T-helper 2 cell treated with Interferon-gamma antibody and Interleukin-4, amounts not matched to agents 100 ng/mL and 5 ng/mL, for 36 hours (primary cell): Measurements from ENCODE around the gene COPS7A. TPM values are rescaled to one million over a fixed set of nuclear protein-coding genes. Genes with fewer than 3 reads are reported as not detected.
"Not testable (repeated sequence)": the region's sequence is repeated elsewhere in the genome, so short reads cannot be mapped to it uniquely, and the experiment has no call there.

Experiments
- intact Hi-C: fragments of 100-400 bp; cut with micrococcal nuclease; formaldehyde crosslinking; loops from one replicate; pipeline ENCODE4 v1.15.1; 2023
- total RNA-seq: library from RNA; stranded (reverse); gene quantifications from 2 replicates; pipeline ENCODE4 v1.2.3, GENCODE V29; 2022

Gene COPS7A
- total RNA-seq, 1 donor from 2014 or later = 26.6 TPM

- intact Hi-C loops = loop anchor here (5.0 kb wide), 1 partner anchor 91 kb away; no protein-coding TSS in a partner anchor
Observed at GRCh38 chr12:6701078-6701768, 22.6 kb upstream of the COPS7A start.

- intact Hi-C loops = loop anchor here (5.0 kb wide), 1 partner anchor 89 kb away; no protein-coding TSS in a partner anchor
Observed at GRCh38 chr12:6703631-6704030, 20.2 kb upstream of the COPS7A start.

- intact Hi-C loops = not testable (repeated sequence)
Observed at GRCh38 chr12:6708351-6708750, 15.5 kb upstream of the COPS7A start.

- intact Hi-C loops = no loop called here
Observed at GRCh38 chr12:6708960-6709394, 14.9 kb upstream of the COPS7A start.

GRCh38 chr12:6716031-6716873, 7.6 kb upstream of the COPS7A start:
- intact Hi-C loops = not testable (repeated sequence)

GRCh38 chr12:6716874-6717437, 6.9 kb upstream of the COPS7A start:
- intact Hi-C loops = no loop called here

- intact Hi-C loops = no loop called here
Observed at GRCh38 chr12:6722863-6723262, 983 bp upstream of the COPS7A start.

GRCh38 chr12:6724409-6724797, 557 bp downstream of the COPS7A start:
- intact Hi-C loops = loop anchor here (1.0 to 2.0 kb wide), 5 partner anchors 29 to 128 kb away; partner anchors contain the start of genes CD4, ING4, MLF2 and USP5

GRCh38 chr12:6725350-6725749, 1.5 kb downstream of the COPS7A start:
- intact Hi-C loops = loop anchor here (2.0 kb wide), 1 partner anchor 63 kb away; the partner anchor contains the start of gene CD4

- intact Hi-C loops = no loop called here
Observed at GRCh38 chr12:6729186-6729585, 5.3 kb downstream of the COPS7A start.

GRCh38 chr12:6730169-6730568, 6.3 kb downstream of the COPS7A start:
- intact Hi-C loops = no loop called here

GRCh38 chr12:6734506-6735387, 10.9 kb downstream of the COPS7A start:
- intact Hi-C loops = no loop called here

GRCh38 chr12:6735448-6736191, 11.8 kb downstream of the COPS7A start:
- intact Hi-C loops = no loop called here

- intact Hi-C loops = no loop called here
Observed at GRCh38 chr12:6736754-6737153, 12.9 kb downstream of the COPS7A start.

- intact Hi-C loops = not testable (repeated sequence)
Observed at GRCh38 chr12:6742080-6742479, 18.2 kb downstream of the COPS7A start.

GRCh38 chr12:6742834-6743233, 19.0 kb downstream of the COPS7A start:
- intact Hi-C loops = no loop called here

- intact Hi-C loops = not testable (repeated sequence)
Observed at GRCh38 chr12:6743300-6743699, 19.5 kb downstream of the COPS7A start.

GRCh38 chr12:6745741-6746525, 22.1 kb downstream of the COPS7A start:
- intact Hi-C loops = no loop called here

- intact Hi-C loops = no loop called here
Observed at GRCh38 chr12:6747216-6747615, 23.4 kb downstream of the COPS7A start.
